ENCODE results near the gene EGF.

DNA sequence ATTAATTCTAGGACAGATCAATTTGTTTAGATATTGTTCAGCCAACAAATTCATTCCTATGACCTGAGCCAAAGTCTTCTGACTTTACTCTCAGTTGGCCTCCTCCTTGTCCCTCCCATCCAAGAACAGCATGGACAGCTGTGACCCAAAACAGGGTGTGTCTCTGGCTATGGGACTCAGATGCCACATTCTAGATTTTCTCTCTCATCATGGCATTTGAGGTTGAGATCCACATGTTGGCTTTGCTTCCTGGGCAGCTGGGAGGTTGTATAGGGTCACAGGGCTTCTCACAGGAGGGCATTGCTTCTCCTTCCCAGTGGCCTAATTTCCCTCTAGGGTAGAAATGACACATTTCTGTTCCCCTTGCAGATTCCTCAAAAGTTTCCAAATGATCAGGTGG, 22.6 kb upstream of the EGF start:
- TF ChIP-seq, protein P1, sequence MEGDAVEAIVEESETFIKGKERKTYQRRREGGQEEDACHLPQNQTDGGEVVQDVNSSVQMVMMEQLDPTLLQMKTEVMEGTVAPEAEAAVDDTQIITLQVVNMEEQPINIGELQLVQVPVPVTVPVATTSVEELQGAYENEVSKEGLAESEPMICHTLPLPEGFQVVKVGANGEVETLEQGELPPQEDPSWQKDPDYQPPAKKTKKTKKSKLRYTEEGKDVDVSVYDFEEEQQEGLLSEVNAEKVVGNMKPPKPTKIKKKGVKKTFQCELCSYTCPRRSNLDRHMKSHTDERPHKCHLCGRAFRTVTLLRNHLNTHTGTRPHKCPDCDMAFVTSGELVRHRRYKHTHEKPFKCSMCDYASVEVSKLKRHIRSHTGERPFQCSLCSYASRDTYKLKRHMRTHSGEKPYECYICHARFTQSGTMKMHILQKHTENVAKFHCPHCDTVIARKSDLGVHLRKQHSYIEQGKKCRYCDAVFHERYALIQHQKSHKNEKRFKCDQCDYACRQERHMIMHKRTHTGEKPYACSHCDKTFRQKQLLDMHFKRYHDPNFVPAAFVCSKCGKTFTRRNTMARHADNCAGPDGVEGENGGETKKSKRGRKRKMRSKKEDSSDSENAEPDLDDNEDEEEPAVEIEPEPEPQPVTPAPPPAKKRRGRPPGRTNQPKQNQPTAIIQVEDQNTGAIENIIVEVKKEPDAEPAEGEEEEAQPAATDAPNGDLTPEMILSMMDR (IDR thresholded peaks at IDR 0.05), result no peak
- TF ChIP-seq POLR2A (IDR thresholded peaks at IDR 0.05), result no peak

Measured in testis (tissue), 2 donors.